Uterus (tissue), 4 donors: ENCODE results near the gene SLC4A7. TPM values are rescaled to one million over a fixed set of nuclear protein-coding genes. Genes with fewer than 3 reads are reported as not detected.

Source experiments
- DNase-seq, 2 donors: peaks; one replicate each; pipeline ENCODE4 v3.0.0-alpha.2; 2019 to 2020
- H3K27ac ChIP-seq, 2 donors: fragments of 200-600 bp; sonication (generic); 1 replicate in 1 of 2; 2 replicates in 1 of 2; pipeline ENCODE4 v1.5.1; 2016 to 2018
- H3K27me3 ChIP-seq, 2 donors: fragments of 200-600 bp; sonication (generic); one replicate each; pipeline ENCODE4 v1.5.1; 2018 to 2019; ENCODE audit warnings: control low read depth in 1 of 2
- H3K36me3 ChIP-seq, 2 donors: fragments of 200-600 bp; sonication (generic); one replicate each; pipeline ENCODE4 v1.5.1; 2019; ENCODE audit warnings: control low read depth in 1 of 2
- H3K4me1 ChIP-seq, 2 donors: fragments of 200-600 bp; sonication (generic); one replicate each; pipeline ENCODE4 v1.5.1; 2018 to 2019; ENCODE audit warnings: control low read depth in 1 of 2
- H3K4me3 ChIP-seq, 2 donors: fragments of 200-600 bp; sonication (generic); 1 replicate in 1 of 2; 2 replicates in 1 of 2; pipeline ENCODE4 v1.5.1; 2018 to 2019; ENCODE audit warnings: mild to moderate bottlenecking in 1 of 2
- H3K9me3 ChIP-seq, 2 donors: fragments of 200-600 bp; sonication (generic); one replicate each; pipeline ENCODE4 v1.5.1; 2019; ENCODE audit warnings: control low read depth in 1 of 2
- CTCF ChIP-seq, 4 experiments: fragments of 200-600 bp in 2 of 4; fragments of 450-650 bp in 2 of 4; sonication (generic) in 2 of 4; IDR thresholded peaks; one replicate each; pipeline ENCODE4 v1.5.1; 2016 to 2019; ENCODE audit warnings: antibody characterized with exemption in 4 of 4, mild to moderate bottlenecking in 2 of 4, moderate library complexity in 1 of 4
- POLR2A ChIP-seq, 2 donors: fragments of 450-650 bp; IDR thresholded peaks; one replicate each; pipeline ENCODE4 v1.6.1; 2016; ENCODE audit warnings: antibody characterized with exemption in 2 of 2, mild to moderate bottlenecking in 1 of 2, moderate library complexity in 1 of 2
- intact Hi-C: fragments of 100-400 bp; cut with DNase I; formaldehyde crosslinking; loops from one replicate; pipeline ENCODE4 v1.15.1; 2023; ENCODE audit warnings: low total_unique reads
- total RNA-seq, 4 donors: library from RNA; depleted of rRNA in 3 of 4; stranded (reverse); fragments of >200 nt in 3 of 4; gene quantifications; one replicate each; pipeline versions ENCODE4 v1.1.0 to v1.2.4, GENCODE V29; 2014 to 2023
- donor health status: DM: yes; HTN: yes; CAD: no.

Gene SLC4A7
- total RNA-seq, 4 donors from 2014 or later, result 20.0 to 83.5 (median 37.2) TPM

DNA sequence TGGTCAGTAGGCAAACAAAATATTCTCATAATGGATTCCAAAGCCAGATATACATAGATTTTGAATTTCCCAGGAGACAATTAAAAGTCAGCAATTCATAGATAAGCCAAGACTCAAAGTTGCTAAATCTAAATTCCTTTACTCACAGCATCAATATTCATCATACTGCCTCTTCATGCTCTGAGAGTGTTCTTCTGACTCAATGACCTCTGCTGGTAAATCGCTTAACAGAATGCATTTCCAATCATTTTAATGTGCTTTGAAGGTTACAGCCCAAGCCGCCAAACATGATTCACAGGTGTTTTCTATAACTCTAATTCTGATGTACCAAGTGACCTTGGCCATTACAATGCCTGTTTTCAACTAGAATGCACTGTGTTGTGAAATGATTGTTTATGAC is 24.2 kb upstream of the SLC4A7 start:
- H3K36me3 ChIP-seq, result no peaks in the 10 kb centered on the region
- TF ChIP-seq CTCF (IDR thresholded peaks at IDR 0.05), result no peak
- TF ChIP-seq POLR2A (IDR thresholded peaks at IDR 0.05), result no peak
- intact Hi-C loops, result no loop called here
- H3K9me3 ChIP-seq, result no peaks in the 10 kb centered on the region
- no peak overlapping the region for H3K4me3 ChIP-seq
- H3K27me3 ChIP-seq, result no peaks in the 10 kb centered on the region
- no peak for DNase-seq
- no peaks in the 10 kb centered on the region for H3K4me1 ChIP-seq
- H3K27ac ChIP-seq, result no peak overlapping the region

GRCh38 chr3:27507515-27508266 is 23.5 kb upstream of the SLC4A7 start:
- TF ChIP-seq CTCF (IDR thresholded peaks at IDR 0.05), result no peak
- TF ChIP-seq POLR2A (IDR thresholded peaks at IDR 0.05), result no peak
- no peak overlapping the region for H3K4me3 ChIP-seq
- H3K9me3 ChIP-seq, result no peaks in the 10 kb centered on the region
- H3K36me3 ChIP-seq, result no peaks in the 10 kb centered on the region
- H3K27ac ChIP-seq, result no peak overlapping the region
- H3K27me3 ChIP-seq, result no peaks in the 10 kb centered on the region
- intact Hi-C loops, result no loop called here
- no peaks in the 10 kb centered on the region for H3K4me1 ChIP-seq
- no peak for DNase-seq

- TF ChIP-seq POLR2A (IDR thresholded peaks at IDR 0.05) (no peak), CTCF (IDR thresholded peaks at IDR 0.05) (no peak)
Measured at GRCh38 chr3:27507111-27507510, 22.9 kb upstream of the SLC4A7 start.

DNA sequence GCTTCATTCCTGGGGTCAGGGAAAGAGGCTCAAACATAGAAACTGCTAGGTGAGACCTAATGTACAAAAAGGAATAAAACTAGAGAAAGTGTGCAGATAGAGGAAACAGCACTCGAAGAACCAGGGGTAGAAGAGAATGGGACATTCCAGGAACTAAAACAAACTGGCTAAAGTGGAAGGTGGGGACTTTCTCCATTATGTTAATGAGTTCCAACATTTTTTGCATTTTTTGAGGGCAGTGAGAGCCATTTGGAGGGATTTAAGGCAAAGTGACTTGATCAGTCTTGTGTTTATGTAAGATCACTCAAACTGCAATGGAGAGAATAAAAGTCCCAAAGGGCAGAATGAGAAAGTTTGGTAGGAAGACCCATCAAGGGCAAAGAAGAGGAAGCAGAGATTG is 20.6 kb upstream of the SLC4A7 start:
- no peaks in the 10 kb centered on the region for H3K27me3 ChIP-seq
- TF ChIP-seq CTCF (IDR thresholded peaks at IDR 0.05) (no peak), POLR2A (IDR thresholded peaks at IDR 0.05) (no peak)
- H3K4me3 ChIP-seq, result no peak overlapping the region
- no peaks in the 10 kb centered on the region for H3K36me3 ChIP-seq
- DNase-seq, result no peak
- intact Hi-C loops, result no loop called here
- H3K9me3 ChIP-seq, result no peaks in the 10 kb centered on the region
- H3K27ac ChIP-seq, result no peak overlapping the region
- no peaks in the 10 kb centered on the region for H3K4me1 ChIP-seq

More at GRCh38 chr3:27507111-27507510, 22.9 kb upstream of the SLC4A7 start:
- H3K9me3 ChIP-seq, result no peaks in the 10 kb centered on the region
- no peaks in the 10 kb centered on the region for H3K36me3 ChIP-seq
- H3K4me1 ChIP-seq, result no peaks in the 10 kb centered on the region
- H3K27ac ChIP-seq, result no peak overlapping the region
- no peak overlapping the region for H3K4me3 ChIP-seq
- H3K27me3 ChIP-seq, result no peaks in the 10 kb centered on the region
- intact Hi-C loops, result no loop called here
- no peak for DNase-seq

GRCh38 chr3:27503526-27503925 is 19.3 kb upstream of the SLC4A7 start:
- Histone ChIP-seq H3K4me1 (no peaks in the 10 kb centered on the region), H3K27ac (no peak overlapping the region), H3K4me3 (no peak overlapping the region), H3K27me3 (no peaks in the 10 kb centered on the region), H3K36me3 (no peaks in the 10 kb centered on the region), H3K9me3 (no peaks in the 10 kb centered on the region)
- no peak for DNase-seq
- TF ChIP-seq CTCF (IDR thresholded peaks at IDR 0.05), result no peak
- no peak for TF ChIP-seq POLR2A (IDR thresholded peaks at IDR 0.05)
- intact Hi-C loops, result no loop called here
